ENCODE results near the gene RPS19.

DNA sequence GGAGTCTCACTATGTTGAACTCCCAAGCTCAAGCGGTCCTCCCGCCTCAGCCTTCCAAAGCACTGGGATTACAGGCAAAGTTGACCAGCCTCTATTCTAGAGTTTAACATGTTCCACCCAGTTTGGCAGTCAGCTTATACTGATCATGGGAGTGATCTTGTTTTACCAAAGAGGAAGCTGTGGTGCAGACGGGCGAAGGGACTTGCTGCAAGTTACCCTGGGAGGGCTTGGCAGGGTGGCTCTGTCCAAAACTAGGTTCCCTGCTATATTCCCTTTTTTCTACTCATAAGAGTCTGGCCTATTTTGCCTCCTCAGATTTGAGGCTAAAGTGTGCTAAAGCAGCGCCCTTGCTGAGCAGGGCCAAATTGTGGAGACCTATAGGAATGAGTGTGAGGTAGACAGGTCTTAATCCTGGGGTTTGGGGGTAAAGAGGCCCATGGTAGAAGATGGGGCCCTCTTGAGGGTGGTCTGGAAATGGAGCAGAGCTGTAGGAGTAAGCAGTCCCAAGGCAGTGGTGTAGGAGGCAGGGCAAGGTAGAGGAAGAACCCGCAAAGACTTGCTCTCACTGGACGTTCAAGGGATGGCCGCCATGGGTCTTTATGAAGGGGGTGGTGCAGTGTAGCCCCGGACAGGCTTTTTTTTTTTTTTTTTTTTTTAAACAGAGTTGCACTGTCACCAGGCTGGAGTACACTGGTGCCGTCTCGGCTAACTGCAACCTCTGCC, 3.3 kb downstream of the RPS19 start:
- TF ChIP-seq, protein P1, sequence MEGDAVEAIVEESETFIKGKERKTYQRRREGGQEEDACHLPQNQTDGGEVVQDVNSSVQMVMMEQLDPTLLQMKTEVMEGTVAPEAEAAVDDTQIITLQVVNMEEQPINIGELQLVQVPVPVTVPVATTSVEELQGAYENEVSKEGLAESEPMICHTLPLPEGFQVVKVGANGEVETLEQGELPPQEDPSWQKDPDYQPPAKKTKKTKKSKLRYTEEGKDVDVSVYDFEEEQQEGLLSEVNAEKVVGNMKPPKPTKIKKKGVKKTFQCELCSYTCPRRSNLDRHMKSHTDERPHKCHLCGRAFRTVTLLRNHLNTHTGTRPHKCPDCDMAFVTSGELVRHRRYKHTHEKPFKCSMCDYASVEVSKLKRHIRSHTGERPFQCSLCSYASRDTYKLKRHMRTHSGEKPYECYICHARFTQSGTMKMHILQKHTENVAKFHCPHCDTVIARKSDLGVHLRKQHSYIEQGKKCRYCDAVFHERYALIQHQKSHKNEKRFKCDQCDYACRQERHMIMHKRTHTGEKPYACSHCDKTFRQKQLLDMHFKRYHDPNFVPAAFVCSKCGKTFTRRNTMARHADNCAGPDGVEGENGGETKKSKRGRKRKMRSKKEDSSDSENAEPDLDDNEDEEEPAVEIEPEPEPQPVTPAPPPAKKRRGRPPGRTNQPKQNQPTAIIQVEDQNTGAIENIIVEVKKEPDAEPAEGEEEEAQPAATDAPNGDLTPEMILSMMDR (IDR thresholded peaks at IDR 0.05 in 4 of 5, conservative IDR thresholded peaks at IDR 0.05 in 1 of 5), result no peak
- TF ChIP-seq POLR2A (IDR thresholded peaks at IDR 0.05), result no peak

Measured in gastrocnemius medialis (tissue), 4 donors.